Right ventricle myocardium superior (tissue), 1 donor: Measurements from ENCODE around the gene TRPV5. TPM values are rescaled to one million over a fixed set of nuclear protein-coding genes. Genes with fewer than 3 reads are reported as not detected.

Experiments used
- ATAC-seq: fragments of 200-7000 bp; cut with Tn5 transposase; one replicate; pipeline ENCODE4 v1.9.1; 2020; ENCODE audit warnings: mild to moderate bottlenecking; ENCODE audit not compliant: poor library complexity
- DNase-seq: peaks from one replicate; pipeline ENCODE4 v3.0.0-alpha.2; 2020
- intact Hi-C: fragments of 100-400 bp; cut with DNase I; formaldehyde crosslinking; loops from one replicate; pipeline ENCODE4 v1.11.2; 2022
- total RNA-seq: library from RNA; stranded (reverse); fragmentation: NEBNext Ultra II Directional; extraction: Animal tissue kit (Norgen Biotek cat#: 25700); gene quantifications from one replicate; pipeline ENCODE4 v1.2.1, GENCODE V29; 2021
- donor health status: DM: no; HTN: yes; CAD: no; lungs with severe emphysema.

The TRPV5 gene
- total RNA-seq, 1 donor from 2014 or later, result not detected

DNA sequence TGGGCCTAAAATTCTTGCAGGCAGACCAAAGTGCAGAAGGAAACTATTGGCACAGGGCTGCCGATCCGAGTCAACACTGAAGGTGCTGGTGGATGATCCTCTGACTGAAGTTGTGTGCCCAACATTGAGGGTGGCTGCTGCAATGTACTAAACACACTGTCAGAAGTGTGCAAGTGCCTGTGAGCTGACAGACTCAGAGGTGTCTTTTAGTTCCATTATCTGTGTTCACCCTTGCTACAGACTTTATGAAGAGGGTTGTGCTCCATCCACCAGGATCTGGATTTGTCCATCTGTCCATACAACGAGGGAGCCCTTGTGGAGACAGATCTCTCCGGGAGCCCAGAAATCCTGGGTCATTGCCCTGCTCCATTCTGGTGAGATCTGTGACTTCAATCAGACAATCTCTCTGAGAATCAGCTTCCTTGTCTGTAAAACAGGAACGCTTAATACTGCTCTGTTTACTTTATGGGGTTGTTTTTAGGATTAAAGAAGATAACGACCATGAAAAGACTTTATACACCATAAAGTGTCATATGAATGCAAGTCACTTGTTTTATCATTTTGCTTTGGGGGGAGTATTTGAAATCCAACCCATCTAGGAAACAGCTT, 38.5 kb downstream of the TRPV5 start:
- intact Hi-C loops, result no loop called here
- DNase-seq (no peak), ATAC-seq (no peak)

GRCh38 chr7:142894112-142894984, 39.2 kb downstream of the TRPV5 start:
- ATAC-seq, result no peak
- no peak for DNase-seq
- intact Hi-C loops, result no loop called here

DNA sequence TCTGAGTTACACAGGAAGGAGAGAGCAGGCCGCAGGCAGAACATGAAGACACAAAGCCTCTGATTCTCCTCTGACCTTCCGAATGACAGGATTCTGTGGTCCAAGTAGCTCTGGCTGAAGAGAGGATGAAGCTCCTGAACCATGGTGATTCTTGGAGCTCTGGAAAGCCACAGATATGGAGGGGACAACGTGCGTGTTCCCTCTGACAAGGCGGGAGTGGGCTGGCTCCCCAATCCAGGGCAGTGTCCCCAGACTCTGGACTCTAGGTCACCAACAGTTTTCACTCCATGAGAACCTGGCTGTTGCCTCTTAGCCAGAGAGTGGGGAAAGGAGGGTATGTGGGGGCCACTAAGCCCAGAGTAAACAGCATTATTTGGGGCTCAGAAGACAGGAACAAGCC, 40.6 kb downstream of the TRPV5 start:
- DNase-seq (no peak), ATAC-seq (no peak)
- intact Hi-C loops, result no loop called here

DNA sequence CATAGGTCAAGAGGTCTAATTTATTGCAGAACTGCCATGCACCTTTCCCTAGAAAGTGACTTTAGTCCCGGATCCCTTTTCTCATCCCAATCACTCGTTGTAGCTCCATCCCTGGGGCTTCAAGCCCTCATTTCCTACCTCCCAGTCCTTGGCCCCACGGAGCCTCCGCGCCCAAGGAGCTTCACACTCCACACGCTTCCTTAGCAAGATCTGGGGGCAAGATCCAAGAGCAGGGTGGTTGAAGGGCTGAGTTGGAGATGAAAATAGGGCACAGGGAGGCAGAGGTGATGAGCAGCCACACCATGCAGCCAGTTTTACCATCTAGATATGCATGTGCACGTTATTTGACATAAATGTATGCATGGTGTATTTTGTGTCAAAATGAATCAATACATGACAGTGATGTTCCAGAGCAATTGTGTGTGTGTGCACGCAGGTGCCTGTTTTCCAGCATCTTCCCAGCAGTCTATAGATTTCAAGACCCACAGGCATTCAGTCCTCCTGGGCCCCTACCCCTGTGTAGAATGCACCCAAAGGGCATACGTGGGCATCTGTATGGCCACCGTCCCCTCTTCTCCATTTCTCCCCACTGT, 42.0 kb downstream of the TRPV5 start:
- no peak for DNase-seq
- intact Hi-C loops, result no loop called here
- no peak for ATAC-seq

GRCh38 chr7:142890874-142891485, 42.6 kb downstream of the TRPV5 start:
- DNase-seq, result no peak
- intact Hi-C loops, result no loop called here

GRCh38 chr7:142889816-142890215, 43.7 kb downstream of the TRPV5 start:
- no peak for DNase-seq
- intact Hi-C loops, result no loop called here

More at GRCh38 chr7:142890874-142891485, 42.6 kb downstream of the TRPV5 start:
- ATAC-seq, result no peak

DNA sequence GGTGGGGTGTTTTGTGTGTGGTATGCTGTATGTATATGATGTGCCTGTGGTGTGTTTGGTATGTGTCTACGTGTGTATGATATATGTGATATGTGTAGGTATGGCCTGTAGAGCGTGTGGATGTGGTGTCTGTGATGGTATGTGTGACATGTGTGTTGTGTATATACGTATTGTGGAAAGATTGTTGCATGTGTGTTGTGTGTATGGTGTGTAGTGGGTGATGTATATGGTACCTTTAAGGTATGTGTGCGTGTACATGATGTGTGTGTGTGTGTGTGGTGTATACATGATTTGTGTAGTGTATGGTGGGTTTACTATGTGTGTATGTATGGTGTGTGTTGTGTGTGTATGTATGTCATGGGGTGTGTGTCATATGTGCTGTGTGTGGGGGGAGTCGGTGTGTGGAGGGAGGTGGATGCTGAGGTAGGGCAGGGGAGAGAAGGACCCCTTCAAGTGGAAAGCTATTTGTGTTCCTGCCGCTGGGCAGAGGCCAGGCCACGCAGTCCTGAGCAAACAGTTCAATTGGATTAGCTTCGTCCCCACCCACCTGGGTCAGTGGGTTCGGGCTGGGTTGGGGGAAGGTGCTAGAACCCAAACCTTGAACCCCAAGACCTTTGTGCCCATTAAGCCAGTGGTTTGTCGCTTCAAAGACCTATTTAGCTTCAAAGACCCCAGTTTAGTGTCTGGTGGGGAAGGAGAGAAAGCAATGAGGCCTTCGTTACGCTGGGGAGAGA, 46.1 kb downstream of the TRPV5 start:
- intact Hi-C loops, result no loop called here
- no peak for ATAC-seq
- DNase-seq, result no peak

More at GRCh38 chr7:142889816-142890215, 43.7 kb downstream of the TRPV5 start:
- no peak for ATAC-seq

GRCh38 chr7:142886866-142887265, 46.7 kb downstream of the TRPV5 start:
- ATAC-seq (no peak), DNase-seq (no peak)
- intact Hi-C loops, result no loop called here

DNA sequence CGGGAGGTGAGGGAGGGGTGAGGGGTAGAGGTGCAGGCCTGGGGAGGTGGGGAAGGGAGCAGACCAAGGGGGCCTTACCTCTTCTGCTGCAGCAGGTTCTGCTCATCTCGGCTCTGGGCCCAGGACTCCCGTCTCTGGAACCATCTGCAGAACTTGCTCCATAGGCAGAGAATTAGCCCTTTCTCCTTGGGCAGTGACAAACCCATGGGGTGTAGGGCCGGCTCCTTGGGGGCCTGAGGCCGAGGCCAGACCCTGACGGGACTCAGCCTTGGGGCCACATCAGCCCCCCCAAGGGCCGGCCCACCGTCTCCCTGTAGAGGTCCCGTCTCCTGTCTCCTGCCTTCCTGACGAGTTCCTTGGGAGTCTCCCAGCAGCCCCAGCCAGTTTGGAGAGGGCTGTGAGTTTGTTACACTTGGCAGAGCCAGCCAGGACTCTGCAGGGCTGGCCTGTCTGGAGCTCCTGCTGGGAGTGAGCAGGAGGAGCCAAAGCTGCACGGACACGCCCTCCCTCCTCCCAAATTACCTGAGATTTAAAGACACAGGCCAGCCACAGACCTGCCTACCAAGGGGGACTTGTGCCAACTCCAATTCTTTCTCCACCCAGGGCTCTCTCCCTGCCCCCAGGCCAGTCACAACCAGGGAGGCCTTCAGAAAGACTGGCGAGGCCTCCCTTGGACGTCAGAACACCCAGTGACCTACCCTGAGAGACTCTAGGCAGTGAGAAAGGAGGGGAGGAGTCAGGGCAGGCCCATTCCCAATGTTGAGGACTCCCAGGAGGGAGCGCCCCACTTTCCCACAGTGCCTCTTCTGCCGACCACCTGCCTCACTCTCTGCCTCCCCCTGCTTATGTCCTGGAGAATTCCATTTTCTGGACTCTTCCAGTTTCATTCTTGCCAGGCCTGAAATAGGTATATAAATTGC, 48.0 kb downstream of the TRPV5 start, which contains the start of gene TRPV6:
Gene TRPV6, minus strand, starts transcription at position 435 of the 920 bp plus-strand sequence.
- intact Hi-C loops, result no loop called here
- ATAC-seq (no peak), DNase-seq (no peak)

DNA sequence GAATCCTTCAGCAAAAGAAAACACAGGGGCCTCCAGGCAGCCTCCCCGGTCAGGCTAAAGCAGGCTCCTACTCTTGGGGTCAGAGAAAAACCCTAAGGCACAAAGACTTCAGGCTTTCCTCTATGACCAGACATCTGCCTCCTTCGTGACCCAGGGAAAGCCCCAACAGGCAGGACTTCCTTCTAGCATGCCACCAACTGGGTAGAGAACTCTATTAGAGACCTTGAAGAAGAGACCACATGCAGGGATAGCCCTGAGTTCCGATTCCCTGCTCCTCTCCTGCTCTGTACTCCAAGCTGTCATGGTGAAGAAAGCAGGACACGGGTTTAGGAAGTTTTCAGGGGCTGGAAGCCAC, 49.3 kb downstream of the TRPV5 start:
- DNase-seq (no peak), ATAC-seq (no peak)
- intact Hi-C loops, result no loop called here

GRCh38 chr7:142883571-142884285, 49.8 kb downstream of the TRPV5 start:
- ATAC-seq (no peak), DNase-seq (no peak)
- intact Hi-C loops, result no loop called here

- ATAC-seq, result no peak
- DNase-seq, result no peak
- intact Hi-C loops, result no loop called here
Measured at GRCh38 chr7:142883145-142883544, 50.4 kb downstream of the TRPV5 start.

GRCh38 chr7:142882338-142882678, 51.2 kb downstream of the TRPV5 start:
- DNase-seq, result no peak
- no peak for ATAC-seq
- intact Hi-C loops, result no loop called here

- intact Hi-C loops, result no loop called here
- no peak for ATAC-seq
Measured at GRCh38 chr7:142881586-142882337, 51.8 kb downstream of the TRPV5 start.

DNA sequence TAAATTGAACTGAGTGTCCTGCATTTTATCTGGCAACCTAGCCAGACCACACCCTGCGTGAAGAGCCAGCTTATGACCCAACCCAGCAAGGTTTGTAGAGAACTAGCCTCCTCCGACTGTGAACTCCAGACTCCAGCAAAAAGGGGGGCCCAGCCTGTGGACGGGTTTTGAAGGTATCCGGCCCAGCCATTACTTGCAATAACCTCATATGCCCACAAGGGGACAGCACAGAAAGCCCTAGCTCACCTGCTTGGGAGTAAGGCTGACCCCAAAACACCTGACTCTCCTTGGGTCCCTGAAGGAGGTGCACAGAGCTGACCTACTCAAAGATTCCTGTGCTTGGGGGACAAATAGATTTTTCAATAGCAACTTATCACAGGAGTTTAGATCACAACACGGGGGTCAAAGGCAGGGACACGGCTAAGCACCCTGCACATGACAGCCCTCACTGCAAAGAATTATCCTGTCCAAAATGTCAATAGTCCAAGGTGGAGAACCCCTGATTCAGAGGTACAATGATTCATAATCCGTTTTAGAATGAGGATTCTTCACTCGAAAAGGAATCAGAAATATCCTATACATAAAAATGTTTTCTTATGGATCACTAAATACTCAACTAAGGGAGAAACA, 52.6 kb downstream of the TRPV5 start:
- intact Hi-C loops, result no loop called here
- ATAC-seq (no peak), DNase-seq (no peak)

More at GRCh38 chr7:142881586-142882337, 51.8 kb downstream of the TRPV5 start:
- DNase-seq, result no peak

GRCh38 chr7:142879060-142879459, 54.5 kb downstream of the TRPV5 start:
- intact Hi-C loops, result no loop called here
- ATAC-seq, result no peak
- no peak for DNase-seq
